ENCODE results near the gene CFAP251. TPM values are rescaled to one million over a fixed set of nuclear protein-coding genes. Genes with fewer than 3 reads are reported as not detected.

The CFAP251 gene
- total and polyA plus RNA-seq, 10 of the 15 experiments (the other 5 are each of a cell fraction or from before 2014, with no cell fraction given), result 0.10 to 0.97 (median 0.64) TPM

DNA sequence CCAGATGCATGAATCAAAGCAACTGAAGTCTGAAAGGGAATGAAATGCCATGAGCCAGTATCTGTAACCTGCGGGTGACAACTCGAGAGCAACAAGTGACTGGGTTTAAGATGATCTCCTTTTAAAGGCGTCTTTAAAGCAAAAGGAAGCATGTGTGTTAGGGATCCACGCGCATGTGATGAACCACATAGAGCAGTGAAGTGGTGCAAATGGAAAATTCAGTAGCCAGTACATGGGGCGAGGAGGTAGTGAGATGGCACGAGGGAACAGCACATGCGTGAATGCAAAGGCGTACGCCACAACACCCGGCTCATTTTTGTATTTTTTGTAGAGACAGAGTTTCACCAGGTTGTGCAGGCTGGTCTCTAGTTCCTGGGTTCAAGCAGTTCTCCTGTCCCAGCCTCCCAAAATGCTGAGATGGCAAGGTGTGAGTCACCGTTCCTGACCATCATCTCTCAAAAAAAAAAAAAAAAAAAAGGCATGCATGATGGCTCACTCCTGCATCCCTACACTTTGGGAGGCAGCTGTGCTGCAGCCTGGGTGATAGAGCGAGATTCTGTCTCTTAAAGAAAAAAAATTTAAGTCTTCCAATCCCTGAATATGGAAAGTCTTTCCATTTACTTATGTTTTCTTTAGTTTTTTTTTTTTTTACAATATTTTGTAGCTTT is 78.7 kb downstream of the CFAP251 start:
- ChIA-PET CTCF (interaction anchor here (0.7 kb wide), 1 partner anchor 26 kb away, joined by 3 read pairs; no protein-coding TSS in a partner anchor), SMC1A (ENCODE audit: uncharacterized antibody, unreplicated experiment) (no interaction called here), POLR2A (interaction anchor here (0.5 to 0.7 kb wide), 2 partner anchors 17 to 210 kb away, joined by 4 to 6 read pairs; no protein-coding TSS in a partner anchor), RAD21 (ENCODE audit: unreplicated experiment) (interaction anchor here (0.6 kb wide), 1 partner anchor 82 kb away, joined by 3 read pairs; no protein-coding TSS in a partner anchor)
- Histone ChIP-seq H3K27ac (ENCODE audit: control insufficient read depth, insufficient read depth) (no peak overlapping the region), H4K20me1 (ENCODE audit: control insufficient read depth, insufficient read depth) (no peaks in the 10 kb centered on the region), H3K27me3 (replicated peaks in 1 of 2; ENCODE audit: control insufficient read depth in 2 of 2, insufficient read depth in 2 of 2, low read length in 1 of 2) (peaks cover 0 to 3% of the 10 kb centered on the region in 2 experiments; a peak in 1 of 4 replicates), H3K36me3 (ENCODE audit: control insufficient read depth in 2 of 2, insufficient read depth in 2 of 2, low read length in 1 of 2) (no peaks in the 10 kb centered on the region), H3K79me2 (ENCODE audit: control insufficient read depth, insufficient read depth, low read length) (no peaks in the 10 kb centered on the region), H3K9ac (ENCODE audit: control insufficient read depth, insufficient read depth, low read length) (no peak overlapping the region), H3K4me2 (ENCODE audit: control insufficient read depth, insufficient read depth) (no peak overlapping the region), H3K4me3 (no peak overlapping the region), H3K4me1 (ENCODE audit: control insufficient read depth, insufficient read depth, low read length) (peaks cover under 1% of the 10 kb centered on the region), H3K9me3 (replicated peaks; ENCODE audit: control insufficient read depth, insufficient read depth, low read length) (no peaks in the 10 kb centered on the region; the same call in 2 of the 3 replicates), H2AFZ (ENCODE audit: control insufficient read depth, low read depth, low read length) (no peak overlapping the region)
- intact Hi-C loops (cut with micrococcal nuclease; ENCODE audit: unreplicated experiment) (no loop called here), in situ Hi-C loops (cut with MboI) (no loop called here)
- ATAC-seq (no peak), DNase-seq (ENCODE audit: low read depth, low spot score) (no peak), FAIRE-seq (no peak)
- WGBS (ENCODE audit: insufficient coverage, insufficient replicate concordance, low lambda C conversion rate, missing lambda C conversion rate), result 43% methylated on average over 12 of the region's 13 CpGs
- TF ChIP-seq SMC3 (IDR thresholded peaks at IDR 0.05; ENCODE audit: borderline replicate concordance, low read length) (no peak), TAF1 (IDR thresholded peaks at IDR 0.05; ENCODE audit: borderline replicate concordance, low read depth, low read length) (no peak), FOXK2 (IDR thresholded peaks at IDR 0.05) (no peak), IKZF2 (IDR thresholded peaks at IDR 0.05) (no peak), BRCA1 (IDR thresholded peaks at IDR 0.05; ENCODE audit: low read depth, low read length) (no peak), KLF5 (IDR thresholded peaks at IDR 0.05; ENCODE audit: partially characterized antibody) (no peak), RUNX3 (IDR thresholded peaks at IDR 0.05; ENCODE audit: low read length) (no peak), SUPT20H (IDR thresholded peaks at IDR 0.05; ENCODE audit: borderline replicate concordance, control insufficient read depth, low read depth, low read length) (no peak), NRF1 (conservative IDR thresholded peaks at IDR 0.05; ENCODE audit: low read depth, low read length) (no peak), MEF2B (IDR thresholded peaks at IDR 0.05; ENCODE audit: partially characterized antibody, poor library complexity, severe bottlenecking) (no peak), JUND (IDR thresholded peaks at IDR 0.05; ENCODE audit: low read depth, low read length) (no peak), SUZ12 (IDR thresholded peaks at IDR 0.05; ENCODE audit: unreplicated experiment) (no peak), NBN (IDR thresholded peaks at IDR 0.05) (no peak), BACH1 (IDR thresholded peaks at IDR 0.05; ENCODE audit: borderline replicate concordance) (no peak), NFIC (IDR thresholded peaks at IDR 0.05; ENCODE audit: low read depth, low read length) (no peak), KAT2A (conservative IDR thresholded peaks at IDR 0.05; ENCODE audit: control insufficient read depth, low read depth, low read length) (no peak), MYB (IDR thresholded peaks at IDR 0.05; ENCODE audit: borderline replicate concordance, low read depth, low read length) (no peak)
- no TSS peak for BruUV-seq (replicated peaks)

Measured in GM12878 (cell line).